ENCODE results near the gene DNAH17.

- TF ChIP-seq CTCF (IDR thresholded peaks at IDR 0.05) (no peak), POLR2A (IDR thresholded peaks at IDR 0.05) (no peak)
These were observed 101.0 kb downstream of the DNAH17 start for GRCh38 chr17:78476149-78476548.

All from lower leg skin (tissue), 3 donors.